NCI-H2227 (cell line): ENCODE measurements around the gene ARSJ.
"Not testable (repeated sequence)": the region's sequence is repeated elsewhere in the genome, so short reads cannot be mapped to it uniquely, and the experiment has no call there.

Source experiments
- DNase-seq: peaks from one replicate; lab custom pipeline; 2025; ENCODE audit not compliant: unreplicated experiment; lab: John Stamatoyannopoulos, UW

The ARSJ gene

DNA sequence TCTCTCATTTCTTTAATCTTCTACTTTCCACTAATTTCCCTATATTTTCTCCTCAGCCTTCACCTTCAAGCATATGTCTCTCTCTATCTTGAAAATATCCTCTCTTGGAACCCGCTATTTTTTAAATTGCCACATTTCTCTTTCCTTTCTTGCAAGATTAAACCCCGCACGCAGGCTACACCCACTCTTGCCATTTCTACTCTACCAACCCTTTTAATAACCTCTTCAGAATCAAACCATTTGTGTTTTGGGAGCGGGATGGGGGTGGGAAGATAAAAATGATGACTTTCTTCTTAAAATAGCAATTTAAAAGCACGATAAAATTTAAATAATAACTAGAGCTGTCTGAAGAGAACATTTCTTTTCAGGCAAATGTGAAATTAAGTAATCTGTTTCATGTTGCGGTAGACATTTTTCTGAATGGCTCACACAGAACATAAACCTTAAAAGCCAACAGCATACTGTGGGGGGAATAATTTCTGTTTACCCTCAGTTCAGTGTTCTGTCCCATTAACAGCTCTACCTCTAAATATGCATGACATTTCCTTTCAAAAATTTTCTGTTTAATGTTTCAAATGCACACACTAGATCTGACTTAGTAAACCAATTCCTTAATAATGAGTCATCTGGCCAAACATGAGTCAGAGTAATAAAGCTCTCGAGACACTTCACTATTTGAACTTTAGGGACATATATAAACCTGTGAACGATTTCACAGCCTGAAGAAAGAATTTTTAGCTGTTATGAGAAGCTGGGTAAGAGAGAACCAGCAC is 20.5 kb downstream of the ARSJ start:
- no peak for DNase-seq

- no peak for DNase-seq
Observed at GRCh38 chr4:113957956-113958355, 21.5 kb downstream of the ARSJ start.

GRCh38 chr4:113955948-113956347 is 23.5 kb downstream of the ARSJ start:
- DNase-seq = no peak

GRCh38 chr4:113955411-113955810 is 24.0 kb downstream of the ARSJ start:
- no peak for DNase-seq

- DNase-seq = no peak
Observed at GRCh38 chr4:113953888-113954287, 25.6 kb downstream of the ARSJ start.

GRCh38 chr4:113952452-113953029 is 26.9 kb downstream of the ARSJ start:
- peak; percentile 53 for DNase-seq

DNA sequence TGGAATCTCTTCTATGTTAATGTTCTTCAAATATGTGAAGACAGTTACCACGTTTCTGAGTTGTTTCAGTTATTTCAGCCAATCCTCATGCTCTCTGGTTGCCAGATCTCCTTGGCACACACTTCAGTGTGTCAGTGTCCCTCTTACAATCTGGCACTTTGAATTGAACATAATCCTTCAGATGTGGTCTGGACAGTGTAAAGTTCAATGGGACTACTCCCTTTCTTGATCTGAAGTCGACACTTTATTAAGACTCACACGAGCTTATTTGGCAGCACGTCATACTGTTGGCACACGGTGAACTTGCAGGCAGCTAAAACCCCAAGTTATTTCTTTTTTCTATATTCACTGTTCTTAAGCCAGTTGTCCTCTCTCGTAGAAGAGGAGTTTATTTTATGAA is 28.2 kb downstream of the ARSJ start:
- no peak for DNase-seq

GRCh38 chr4:113950207-113950606 is 29.2 kb downstream of the ARSJ start:
- no peak for DNase-seq

- DNase-seq = no peak
Observed at GRCh38 chr4:113947484-113947883, 32.0 kb downstream of the ARSJ start.

GRCh38 chr4:113945906-113946305 is 33.5 kb downstream of the ARSJ start:
- DNase-seq = no peak

- DNase-seq = no peak
Observed at GRCh38 chr4:113943863-113944262, 35.6 kb downstream of the ARSJ start.

GRCh38 chr4:113943085-113943484 is 36.4 kb downstream of the ARSJ start:
- DNase-seq = no peak

- no peak for DNase-seq
Observed at GRCh38 chr4:113941836-113942235, 37.6 kb downstream of the ARSJ start.

DNA sequence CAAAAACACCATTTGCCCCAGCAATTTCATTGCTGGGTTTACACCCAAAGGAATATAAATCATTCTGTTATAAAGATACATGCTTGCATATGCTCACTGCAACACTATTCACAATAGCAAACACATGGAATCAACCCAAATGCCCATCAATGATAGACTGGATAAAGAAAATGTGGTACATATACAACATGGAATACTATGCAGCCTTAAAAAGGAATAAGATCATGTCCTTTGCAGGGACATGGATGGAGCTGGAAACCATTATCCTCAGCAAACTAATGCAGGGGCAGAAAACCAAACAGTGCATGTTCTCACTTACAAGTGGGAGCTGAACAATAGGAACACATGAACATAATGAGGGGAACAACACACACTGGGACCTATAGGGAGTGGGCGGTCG is 39.3 kb downstream of the ARSJ start:
- not testable (repeated sequence) for DNase-seq

GRCh38 chr4:113935190-113935589 is 44.3 kb downstream of the ARSJ start:
- DNase-seq = no peak

- not testable (repeated sequence) for DNase-seq
Observed at GRCh38 chr4:113924706-113925105, 54.7 kb downstream of the ARSJ start.

DNA sequence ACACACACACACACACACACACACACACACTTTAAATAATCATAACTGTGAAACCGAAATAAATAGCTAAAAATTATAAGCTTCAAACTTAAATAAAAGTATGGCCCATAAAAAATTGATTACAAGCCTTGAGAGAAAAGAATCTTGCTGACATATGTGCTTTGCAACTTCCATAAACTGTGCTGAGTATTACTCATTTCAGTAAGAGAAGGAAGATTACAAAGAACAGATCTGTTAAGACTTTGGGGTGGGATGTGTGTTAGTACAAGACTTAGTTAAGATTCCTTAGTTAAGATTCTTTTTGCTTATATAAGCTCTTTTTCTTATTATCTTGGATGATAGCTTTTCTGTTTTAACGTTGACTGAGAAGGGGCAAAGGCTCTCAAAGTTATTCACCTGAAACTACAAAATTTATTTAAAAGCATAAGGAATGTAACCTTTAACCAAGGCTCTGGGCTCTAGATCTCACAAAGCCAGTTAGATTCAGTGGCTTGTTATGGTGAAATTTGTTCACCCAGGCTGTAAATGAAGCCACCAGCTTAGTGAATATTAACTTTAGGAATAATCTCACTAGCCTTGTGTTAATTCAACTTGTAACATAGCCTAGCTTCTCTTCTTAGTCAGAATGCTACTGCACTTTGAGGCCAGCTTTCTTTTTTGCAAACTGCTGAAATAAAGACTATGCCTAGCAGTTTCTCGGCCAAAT is 58.2 kb downstream of the ARSJ start:
- no peak for DNase-seq

DNA sequence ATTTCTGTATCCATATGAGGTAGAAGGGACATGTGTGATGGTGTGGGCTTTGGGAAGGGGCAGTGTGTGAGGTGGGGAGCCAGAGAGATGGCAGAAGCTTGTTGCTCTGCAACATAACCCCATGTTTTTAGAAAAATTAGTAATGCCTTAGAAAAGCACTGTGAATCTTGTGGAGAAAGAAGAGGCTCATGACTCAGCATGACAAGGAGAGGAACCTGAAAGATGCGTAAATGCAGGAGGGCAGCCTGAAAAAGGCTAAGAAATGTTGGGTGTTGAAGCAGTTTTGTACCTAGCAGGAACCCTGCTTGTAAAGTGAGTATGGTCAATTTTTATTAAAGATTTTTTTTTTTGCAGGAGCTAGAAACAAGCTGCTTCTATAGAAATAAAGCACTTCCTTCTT is 59.8 kb downstream of the ARSJ start:
- DNase-seq = no peak

- no peak for DNase-seq
Observed at GRCh38 chr4:113919145-113919544, 60.3 kb downstream of the ARSJ start.

- no peak for DNase-seq
Observed at GRCh38 chr4:113908829-113909228, 70.6 kb downstream of the ARSJ start.

- DNase-seq = no peak
Observed at GRCh38 chr4:113907559-113907958, 71.9 kb downstream of the ARSJ start.

DNA sequence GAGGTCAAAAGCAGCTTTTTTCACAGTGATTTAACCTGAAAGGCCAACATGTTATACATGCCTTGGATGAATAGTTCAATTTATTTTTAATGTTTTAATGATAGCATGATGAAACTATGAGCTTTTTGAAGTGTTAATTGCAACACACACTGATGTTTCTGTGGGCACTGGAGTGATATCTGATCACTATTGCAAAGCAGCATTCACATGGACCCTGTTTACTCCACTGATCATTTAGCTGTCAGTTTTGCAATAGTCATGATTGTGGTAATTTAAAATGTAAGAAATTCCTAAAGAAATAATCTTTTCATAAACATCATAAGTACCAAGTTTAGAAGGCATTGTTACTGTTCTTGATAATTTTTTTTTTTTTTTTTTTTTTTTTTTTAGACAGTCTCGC is 74.1 kb downstream of the ARSJ start:
- DNase-seq = no peak
